ENCODE results near the gene VCL.

The VCL gene

DNA sequence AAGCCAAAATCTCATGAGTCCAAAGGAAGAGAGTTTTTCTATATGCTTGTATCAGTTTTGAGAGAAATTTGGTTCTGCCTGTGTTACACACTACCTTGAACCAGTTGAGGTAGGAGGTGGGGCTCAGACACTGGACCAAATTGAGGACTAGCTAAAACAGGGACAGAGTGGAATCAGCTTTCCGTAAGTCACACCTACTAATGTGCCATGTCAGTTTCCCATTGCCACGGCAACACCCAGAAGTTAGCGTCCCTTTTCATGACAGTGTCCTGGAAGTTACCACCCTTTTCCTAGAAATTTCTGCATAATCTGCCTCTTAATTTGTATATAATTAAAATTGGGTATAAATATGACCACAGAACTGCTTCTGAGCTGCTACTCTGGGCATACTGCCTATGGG lies 162.1 kb downstream of the VCL start:
- DNase-seq, result no peak

GRCh38 chr10:74163319-74164068 lies 165.6 kb downstream of the VCL start:
- DNase-seq, result no peak

DNA sequence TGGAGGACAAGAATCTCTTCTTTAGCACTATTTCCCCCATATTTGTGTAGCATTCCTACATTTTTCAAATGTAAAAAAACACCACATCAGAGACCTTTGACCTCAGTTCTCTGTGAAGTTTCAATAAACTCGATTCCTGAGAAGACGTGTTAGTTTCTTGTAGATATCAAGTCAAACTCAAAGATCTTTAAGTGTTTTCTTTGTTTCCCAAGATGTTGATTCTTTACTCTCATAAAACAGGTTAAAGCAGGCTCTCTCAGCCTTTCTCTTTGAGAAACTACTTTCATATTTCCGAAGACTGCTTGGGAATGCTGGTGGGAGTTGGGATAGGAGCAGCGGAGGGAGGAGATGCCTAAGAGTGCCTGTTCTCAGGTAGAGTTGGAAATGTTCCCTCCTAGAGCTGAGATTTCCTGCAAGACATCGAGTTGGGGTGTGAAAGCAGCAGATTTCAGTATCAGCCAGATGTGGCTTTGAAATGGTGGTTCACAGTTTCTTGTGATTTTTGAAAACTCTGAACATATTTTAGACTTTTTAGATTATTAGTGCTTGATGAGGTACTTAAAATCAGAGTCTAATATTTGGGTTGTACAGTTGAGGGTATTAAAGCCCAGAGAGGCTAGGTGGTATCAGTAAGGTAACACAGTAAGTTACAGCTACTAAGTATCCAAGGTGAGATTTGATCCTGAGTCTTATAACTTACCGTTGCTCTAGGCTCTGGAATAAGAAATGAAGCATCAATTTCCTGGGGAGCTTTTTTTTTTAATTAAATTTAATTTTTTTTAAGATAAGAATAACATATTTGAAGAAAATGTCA lies 167.0 kb downstream of the VCL start:
- DNase-seq, result peak; percentile 23

GRCh38 chr10:74165530-74165901 lies 167.6 kb downstream of the VCL start:
- DNase-seq, result no peak

- no peak for DNase-seq
Observed at GRCh38 chr10:74167443-74167842, 169.5 kb downstream of the VCL start.

Measured in kidney glomerular epithelial cell (primary cell).